Naive thymus-derived CD4-positive, alpha-beta T cell (primary cell): Measurements from ENCODE around the gene UBAC1. TPM values are rescaled to one million over a fixed set of nuclear protein-coding genes. Genes with fewer than 3 reads are reported as not detected.

Source experiments
- ATAC-seq: fragments of 150-1000 bp; cut with Tn5 transposase; 2 replicates; pipeline ENCODE4 v1.10.0; 2021; ENCODE audit warnings: mild to moderate bottlenecking, moderate library complexity
- CTCF ChIA-PET: fragments of 350-600 bp; sonication (Branson Sonifier 250); formaldehyde crosslinking; loops from one replicate; lab custom pipeline; 2021; ENCODE audit warnings: antibody characterized with exemption; lab: Charles Lee
- POLR2A ChIA-PET: fragments of 350-600 bp; sonication (Branson Sonifier 250); formaldehyde crosslinking; loops from one replicate; lab custom pipeline; 2021; ENCODE audit warnings: antibody characterized with exemption, inconsistent platforms; lab: Charles Lee
- DNase-seq, 9 donors: peaks; one replicate each; pipeline versions ENCODE4 v3.0.0 to v3.0.0-alpha.2; 2020 to 2022; ENCODE audit warnings: mixed read lengths in 1 of 9
- H3K27ac ChIP-seq: one replicate; pipeline ENCODE4 v1.7.0; 2013; ENCODE audit warnings: mild to moderate bottlenecking, low read depth, low read length, moderate library complexity
- H3K27me3 ChIP-seq, 2 donors: one replicate each; pipeline ENCODE4 v1.7.0; 2013; ENCODE audit warnings: low read length in 2 of 2, mild to moderate bottlenecking in 2 of 2, moderate library complexity in 2 of 2; ENCODE audit not compliant: control insufficient read depth in 2 of 2, insufficient read depth in 2 of 2
- H3K36me3 ChIP-seq, 3 experiments: 1 replicate in 2 of 3; 2 replicates in 1 of 3; pipeline ENCODE4 v1.7.0; 2013; ENCODE audit warnings: low read length in 3 of 3, mild to moderate bottlenecking in 3 of 3, moderate library complexity in 1 of 3; ENCODE audit not compliant: insufficient read depth in 3 of 3, control insufficient read depth in 2 of 3
- H3K4me1 ChIP-seq, 2 donors: one replicate each; pipeline ENCODE4 v1.7.0; 2013; ENCODE audit warnings: low read length in 2 of 2, mild to moderate bottlenecking in 2 of 2, moderate library complexity in 1 of 2; ENCODE audit not compliant: control insufficient read depth in 2 of 2, insufficient read depth in 2 of 2
- H3K4me3 ChIP-seq: 2 replicates; pipeline ENCODE4 v1.7.0; 2013; ENCODE audit warnings: mild to moderate bottlenecking, low read length
- H3K9me3 ChIP-seq, 3 experiments: 1 replicate in 2 of 3; 2 replicates in 1 of 3; pipeline ENCODE4 v1.7.0; 2013; ENCODE audit warnings: low read length in 3 of 3; ENCODE audit not compliant: control insufficient read depth in 2 of 3
- H3K27ac Mint-ChIP-seq, 9 donors: one replicate each; pipeline ENCODE4 v1.8.0; 2020 to 2022; ENCODE audit warnings: mixed read lengths in 9 of 9, mild to moderate bottlenecking in 8 of 9, moderate library complexity in 5 of 9, inconsistent platforms in 2 of 9
- H3K27me3 Mint-ChIP-seq, 5 donors: one replicate each; pipeline ENCODE4 v1.8.0; 2021 to 2022; ENCODE audit warnings: mixed read lengths in 5 of 5, mild to moderate bottlenecking in 1 of 5
- H3K36me3 Mint-ChIP-seq, 5 donors: one replicate each; pipeline ENCODE4 v1.8.0; 2020 to 2022; ENCODE audit warnings: mixed read lengths in 5 of 5, mild to moderate bottlenecking in 3 of 5, inconsistent platforms in 1 of 5
- H3K4me1 Mint-ChIP-seq, 7 donors: one replicate each; pipeline ENCODE4 v1.8.0; 2020 to 2022; ENCODE audit warnings: mixed read lengths in 7 of 7, mild to moderate bottlenecking in 3 of 7, inconsistent platforms in 1 of 7
- H3K4me3 Mint-ChIP-seq, 10 donors: one replicate each; pipeline ENCODE4 v1.8.0; 2020 to 2022; ENCODE audit warnings: mild to moderate bottlenecking in 10 of 10, mixed read lengths in 10 of 10, moderate library complexity in 6 of 10, inconsistent platforms in 2 of 10
- H3K9me3 Mint-ChIP-seq, 11 donors: one replicate each; pipeline ENCODE4 v1.8.0; 2020 to 2022; ENCODE audit warnings: mixed read lengths in 11 of 11, mild to moderate bottlenecking in 4 of 11, inconsistent platforms in 1 of 11, moderate library complexity in 1 of 11
- intact Hi-C, 2 donors: fragments of 100-400 bp; cut with micrococcal nuclease; formaldehyde crosslinking; loops; one replicate each; pipeline ENCODE4 v1.15.1; 2023
- polyA plus RNA-seq, 2 donors: library from polyadenylated mRNA; unstranded; fragments of 300-500 nt; fragmentation: Illumina TruSeq; gene quantifications; one replicate each; pipeline ENCODE4 v1.2.3, GENCODE V29; 2021
- total RNA-seq, 6 experiments: library from RNA in 5 of 6; stranded (reverse) in 5 of 6; gene quantifications; 1 replicate in 5 of 6; 2 replicates in 1 of 6; pipeline ENCODE4 v1.2.3 and lab custom pipeline; 2021 to 2026

The UBAC1 gene
- total and polyA plus RNA-seq, 7 experiments from 2014 or later, result 19.6 to 36.1 (median 31.2) TPM

DNA sequence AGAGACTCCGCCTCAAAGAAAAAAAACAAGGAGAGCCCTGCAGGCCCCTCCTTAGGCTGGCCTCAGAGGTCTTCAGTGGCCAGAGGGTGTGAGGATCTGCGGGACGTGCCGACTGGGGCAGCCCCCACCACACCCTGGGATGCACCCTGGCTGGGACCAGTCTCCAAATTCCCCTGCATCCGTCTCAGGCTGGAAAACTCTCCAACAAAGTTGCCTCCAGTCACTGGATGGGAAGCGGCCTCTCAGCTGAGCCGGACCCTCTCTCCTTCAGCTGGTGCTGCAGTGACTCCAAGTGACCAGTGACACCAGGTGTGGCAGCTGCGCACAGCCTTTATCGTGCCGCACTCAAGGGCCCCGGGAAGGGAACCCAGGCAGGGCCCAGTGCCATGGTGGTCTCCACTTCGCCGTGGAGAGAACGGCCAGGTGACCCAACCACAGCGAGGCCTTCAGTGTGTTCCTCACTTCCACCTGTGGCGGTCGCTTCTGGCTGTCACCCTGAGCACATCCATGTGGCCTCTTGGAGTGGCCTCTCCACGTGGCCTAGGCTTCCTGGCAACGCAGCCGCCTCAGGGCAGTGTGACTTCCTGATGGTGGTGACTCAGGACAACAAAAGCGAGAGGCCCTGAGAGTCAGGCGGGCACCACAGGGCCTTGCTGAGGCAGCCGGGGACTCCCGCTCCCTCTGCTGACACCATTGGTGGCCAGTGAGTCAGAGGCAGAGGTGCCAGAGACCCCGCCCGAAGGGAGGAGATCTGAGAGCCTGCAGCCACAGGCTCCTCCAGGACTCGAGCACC lies 34.6 kb downstream of the UBAC1 start:
- intact Hi-C loops, result no loop called here
- Histone ChIP-seq H3K9me3 (no peaks in the 10 kb centered on the region), H3K27me3 (no peaks in the 10 kb centered on the region), H3K27ac (no peak overlapping the region), H3K4me1 (peaks cover 0 to 3% of the 10 kb centered on the region in 2 donors), H3K36me3 (peaks cover 0 to 13% (median 4%) of the 10 kb centered on the region in 3 experiments), H3K4me3 (no peak overlapping the region)
- H3K9me3 Mint-ChIP-seq, result no peaks in the 10 kb centered on the region
- no peaks in the 10 kb centered on the region for H3K27me3 Mint-ChIP-seq
- ChIA-PET POLR2A (no interaction called here), CTCF (no interaction called here)
- ATAC-seq (peak; percentile 95), DNase-seq (peak in 1 of 9 donors; percentile 83)
- peak overlapping the region in 1 of 9 donors; percentile 49 for H3K27ac Mint-ChIP-seq
- peak overlapping the region in 1 of 10 donors; percentile 2 for H3K4me3 Mint-ChIP-seq
- peaks cover 0 to 21% (median 0%) of the 10 kb centered on the region in 7 donors for H3K4me1 Mint-ChIP-seq
- peaks cover 0 to 17% (median 4%) of the 10 kb centered on the region in 5 donors for H3K36me3 Mint-ChIP-seq

- Histone ChIP-seq H3K9me3 (no peaks in the 10 kb centered on the region), H3K27ac (no peak overlapping the region), H3K36me3 (peaks cover 0 to 4% (median 4%) of the 10 kb centered on the region in 3 experiments), H3K27me3 (no peaks in the 10 kb centered on the region), H3K4me1 (peaks cover 0 to 3% of the 10 kb centered on the region in 2 donors), H3K4me3 (no peak overlapping the region)
- ChIA-PET POLR2A (no interaction called here), CTCF (no interaction called here)
- Mint-ChIP-seq H3K27ac (peak overlapping the region in 2 of 9 donors; percentile 56 to 76), H3K9me3 (no peaks in the 10 kb centered on the region), H3K36me3 (peaks cover 0 to 7% (median 0%) of the 10 kb centered on the region in 5 donors), H3K27me3 (no peaks in the 10 kb centered on the region), H3K4me3 (no peak overlapping the region), H3K4me1 (peaks cover 0 to 21% (median 0%) of the 10 kb centered on the region in 7 donors)
- peak in 1 of 9 donors; percentile 80 for DNase-seq
- intact Hi-C loops, result no loop called here
- ATAC-seq, result no peak
Observed at GRCh38 chr9:135925496-135926133, 35.6 kb downstream of the UBAC1 start.

DNA sequence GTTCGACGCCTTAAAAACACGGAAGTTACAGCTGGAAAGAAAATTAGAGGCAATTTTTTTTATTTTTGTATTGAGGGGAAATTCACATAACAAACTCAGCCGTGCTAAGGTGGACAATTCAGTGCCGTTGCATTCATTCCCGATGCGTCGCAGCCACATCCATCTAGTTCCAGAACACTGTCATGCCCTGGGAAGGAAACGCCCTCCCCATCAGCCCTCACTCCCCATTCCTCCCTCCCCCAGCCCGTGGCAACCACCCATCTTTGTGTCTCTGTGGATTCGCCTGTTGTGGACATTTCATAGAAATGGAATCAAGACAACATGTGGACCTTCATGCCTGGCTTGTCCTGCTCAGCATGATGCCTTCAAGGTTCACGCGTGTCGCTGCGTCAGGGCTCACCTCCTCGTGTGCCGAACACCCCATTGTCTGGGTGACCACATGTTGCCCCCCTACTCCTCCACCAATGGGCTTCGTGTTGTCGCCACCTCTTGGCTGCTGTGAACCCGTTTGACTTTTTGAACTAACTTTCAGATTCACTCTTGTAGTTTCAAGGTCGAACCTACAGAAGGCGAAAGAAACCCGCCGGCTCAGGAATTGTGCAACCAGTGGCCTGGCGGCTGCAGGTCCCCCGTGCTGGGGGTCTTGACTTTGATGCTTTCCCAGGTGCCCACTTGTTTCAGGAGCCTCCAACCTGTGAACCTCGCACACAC lies 36.4 kb downstream of the UBAC1 start:
- H3K36me3 Mint-ChIP-seq, result peaks cover 0 to 5% (median 0%) of the 10 kb centered on the region in 5 donors
- H3K27ac ChIP-seq, result no peak overlapping the region

GRCh38 chr9:135923508-135923907 lies 37.7 kb downstream of the UBAC1 start:
- H3K4me1 Mint-ChIP-seq, result peaks cover 0 to 21% (median 0%) of the 10 kb centered on the region in 7 donors
- no peak overlapping the region for H3K4me3 ChIP-seq
- CTCF ChIA-PET, result no interaction called here
- ATAC-seq (no peak), DNase-seq (no peak)
- intact Hi-C loops, result no loop called here
- H3K9me3 Mint-ChIP-seq, result peaks cover 0 to 9% (median 6%) of the 10 kb centered on the region in 11 donors
- H3K27ac ChIP-seq, result no peak overlapping the region
- H3K4me3 Mint-ChIP-seq, result no peak overlapping the region
- H3K27ac Mint-ChIP-seq, result no peak overlapping the region
- H3K27me3 Mint-ChIP-seq, result no peaks in the 10 kb centered on the region
- no peaks in the 10 kb centered on the region for H3K36me3 ChIP-seq
- no peaks in the 10 kb centered on the region for H3K27me3 ChIP-seq
- POLR2A ChIA-PET, result no interaction called here
- peaks cover 0 to 17% (median 0%) of the 10 kb centered on the region in 3 experiments for H3K9me3 ChIP-seq
- peaks cover 0 to 9% (median 5%) of the 10 kb centered on the region in 5 donors for H3K36me3 Mint-ChIP-seq
- H3K4me1 ChIP-seq, result peaks cover 0 to 3% of the 10 kb centered on the region in 2 donors

More for the DNA sequence above, 36.4 kb downstream of the UBAC1 start:
- Mint-ChIP-seq H3K27ac (peak overlapping the region in 1 of 9 donors; percentile 76), H3K4me1 (peaks cover 0 to 21% (median 0%) of the 10 kb centered on the region in 7 donors), H3K4me3 (no peak overlapping the region), H3K9me3 (no peaks in the 10 kb centered on the region), H3K27me3 (no peaks in the 10 kb centered on the region)
- no peak for ATAC-seq
- ChIA-PET POLR2A (no interaction called here), CTCF (no interaction called here)
- H3K9me3 ChIP-seq, result peaks cover 0 to 4% (median 0%) of the 10 kb centered on the region in 3 experiments
- H3K4me1 ChIP-seq, result peaks cover 0 to 3% of the 10 kb centered on the region in 2 donors
- DNase-seq, result no peak
- no peaks in the 10 kb centered on the region for H3K36me3 ChIP-seq
- H3K4me3 ChIP-seq, result no peak overlapping the region
- H3K27me3 ChIP-seq, result no peaks in the 10 kb centered on the region
- intact Hi-C loops, result no loop called here

GRCh38 chr9:135921749-135922310 lies 39.3 kb downstream of the UBAC1 start:
- ATAC-seq, result no peak
- H3K27ac Mint-ChIP-seq, result no peak overlapping the region
- POLR2A ChIA-PET, result no interaction called here

DNA sequence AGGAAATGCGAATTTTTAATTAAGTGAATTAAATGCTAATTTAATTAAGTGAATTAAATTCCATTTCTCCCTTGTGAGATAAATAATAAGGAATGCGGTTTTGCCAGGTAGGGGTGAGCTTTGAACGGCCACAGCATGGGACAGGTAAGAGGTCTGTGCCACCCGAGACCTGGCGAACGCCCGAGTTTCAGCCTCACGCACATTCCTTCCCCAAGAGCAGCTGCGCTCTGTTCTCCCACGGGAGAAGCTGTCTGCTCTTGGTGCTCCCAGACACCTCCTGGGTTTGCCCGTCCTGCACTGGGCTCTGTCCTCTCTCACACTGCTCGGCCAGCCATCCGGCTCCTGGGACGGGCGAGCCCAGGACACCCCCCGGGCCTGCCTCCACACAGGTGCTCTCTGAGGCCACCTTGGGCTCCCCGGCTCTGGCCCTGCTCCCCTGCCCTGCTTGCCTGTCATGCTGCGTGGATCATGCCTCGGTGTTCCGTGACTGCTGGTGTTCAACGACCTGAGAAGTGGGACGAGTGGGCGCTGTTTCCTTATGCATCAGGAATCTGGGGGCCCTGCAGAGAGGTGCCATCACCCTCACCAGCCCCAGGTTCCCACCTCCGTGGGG lies 40.1 kb downstream of the UBAC1 start:
- Histone ChIP-seq H3K9me3 (peaks cover 0 to 41% (median 0%) of the 10 kb centered on the region in 3 experiments), H3K4me3 (no peak overlapping the region), H3K27ac (no peak overlapping the region), H3K4me1 (peaks cover 0 to 3% of the 10 kb centered on the region in 2 donors), H3K27me3 (no peaks in the 10 kb centered on the region), H3K36me3 (peaks cover 0 to under 1% (median 0%) of the 10 kb centered on the region in 3 experiments)
- H3K36me3 Mint-ChIP-seq, result peaks cover 6 to 23% (median 9%) of the 10 kb centered on the region in 5 donors
- CTCF ChIA-PET, result no interaction called here
- peaks cover 0 to 33% (median 20%) of the 10 kb centered on the region in 11 donors for H3K9me3 Mint-ChIP-seq
- intact Hi-C loops, result no loop called here
- no peak overlapping the region for H3K27ac Mint-ChIP-seq
- H3K27me3 Mint-ChIP-seq, result no peaks in the 10 kb centered on the region
- POLR2A ChIA-PET, result no interaction called here
- H3K4me3 Mint-ChIP-seq, result no peak overlapping the region
- no peak for DNase-seq
- H3K4me1 Mint-ChIP-seq, result peaks cover 0 to 13% (median 0%) of the 10 kb centered on the region in 7 donors
- ATAC-seq, result peak; percentile 27

More at GRCh38 chr9:135921749-135922310, 39.3 kb downstream of the UBAC1 start:
- Mint-ChIP-seq H3K9me3 (peaks cover 0 to 26% (median 14%) of the 10 kb centered on the region in 11 donors), H3K4me3 (no peak overlapping the region), H3K4me1 (peaks cover 0 to 15% (median 0%) of the 10 kb centered on the region in 7 donors), H3K36me3 (peaks cover under 1 to 16% (median 5%) of the 10 kb centered on the region in 5 donors), H3K27me3 (no peaks in the 10 kb centered on the region)
- H3K27ac ChIP-seq, result no peak overlapping the region
- H3K4me1 ChIP-seq, result peaks cover 0 to 3% of the 10 kb centered on the region in 2 donors
- peaks cover 0 to 34% (median 0%) of the 10 kb centered on the region in 3 experiments for H3K9me3 ChIP-seq
- no peak for DNase-seq
- no peaks in the 10 kb centered on the region for H3K27me3 ChIP-seq
- H3K4me3 ChIP-seq, result no peak overlapping the region
- CTCF ChIA-PET, result no interaction called here
- H3K36me3 ChIP-seq, result no peaks in the 10 kb centered on the region
- intact Hi-C loops, result no loop called here
